SK-N-SH (cell line): ENCODE results near the gene SNRPD2.

Experiments used
- EZH2phosphoT487 ChIP-seq: fragments of 200-600 bp; sonication (generic); IDR thresholded peaks from 2 replicates; pipeline ENCODE4 v1.6.1; 2017; ENCODE audit warnings: low read depth, mixed run types, mild to moderate bottlenecking, antibody characterized with exemption, moderate library complexity, borderline replicate concordance
- GABPA ChIP-seq: IDR thresholded peaks from 2 replicates; pipeline ENCODE4 v1.4.0; 2012; ENCODE audit warnings: low read depth, mild to moderate bottlenecking
- GATA2 ChIP-seq: sonication (generic); formaldehyde crosslinking; IDR thresholded peaks from 2 replicates; pipeline ENCODE4 v1.5.0; 2020; ENCODE audit warnings: mild to moderate bottlenecking, missing genetic modification reagents
- JUND ChIP-seq: IDR thresholded peaks from 2 replicates; pipeline ENCODE4 v1.4.0; 2012
- RXRA ChIP-seq: IDR thresholded peaks from 2 replicates; pipeline ENCODE4 v1.4.0; 2012; ENCODE audit warnings: low read depth, mild to moderate bottlenecking, borderline replicate concordance
- TF ChIP-seq, protein P1 (sequence below): fragments of 200-600 bp; sonication (generic); IDR thresholded peaks from 2 replicates; pipeline ENCODE4 v1.6.1; 2017; ENCODE audit warnings: antibody characterized with exemption, mild to moderate bottlenecking, moderate library complexity
- TF ChIP-seq, protein P2 (sequence below): fragments of 150-350 bp; IDR thresholded peaks from 2 replicates; pipeline ENCODE4 v1.6.1; 2016; ENCODE audit warnings: mild to moderate bottlenecking, low read depth, low read length
- TF ChIP-seq, protein P3 (sequence below): IDR thresholded peaks from 2 replicates; pipeline ENCODE4 v1.4.0; 2012; ENCODE audit warnings: low read depth

DNA sequence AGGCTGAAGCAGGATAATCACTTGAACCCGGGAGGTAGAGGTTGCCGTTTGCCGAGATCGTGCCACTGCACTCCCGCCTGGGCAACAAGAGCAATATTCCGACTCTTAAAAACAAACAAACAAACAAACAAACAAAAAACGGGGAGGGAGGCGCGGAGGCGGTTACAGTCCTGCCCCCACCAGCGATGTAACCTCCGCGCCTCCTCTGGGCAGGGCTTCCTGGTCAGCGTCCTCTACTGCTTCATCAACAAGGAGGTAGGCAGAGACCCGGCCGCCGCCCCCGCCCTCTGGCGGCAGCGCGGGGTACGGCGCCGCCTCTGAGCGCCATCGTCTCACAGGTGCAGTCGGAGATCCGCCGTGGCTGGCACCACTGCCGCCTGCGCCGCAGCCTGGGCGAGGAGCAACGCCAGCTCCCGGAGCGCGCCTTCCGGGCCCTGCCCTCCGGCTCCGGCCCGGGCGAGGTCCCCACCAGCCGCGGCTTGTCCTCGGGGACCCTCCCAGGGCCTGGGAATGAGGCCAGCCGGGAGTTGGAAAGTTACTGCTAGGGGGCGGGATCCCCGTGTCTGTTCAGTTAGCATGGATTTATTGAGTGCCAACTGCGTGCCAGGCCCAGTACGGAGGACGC is 10.2 kb downstream of the SNRPD2 start:
- TF ChIP-seq, protein P1, sequence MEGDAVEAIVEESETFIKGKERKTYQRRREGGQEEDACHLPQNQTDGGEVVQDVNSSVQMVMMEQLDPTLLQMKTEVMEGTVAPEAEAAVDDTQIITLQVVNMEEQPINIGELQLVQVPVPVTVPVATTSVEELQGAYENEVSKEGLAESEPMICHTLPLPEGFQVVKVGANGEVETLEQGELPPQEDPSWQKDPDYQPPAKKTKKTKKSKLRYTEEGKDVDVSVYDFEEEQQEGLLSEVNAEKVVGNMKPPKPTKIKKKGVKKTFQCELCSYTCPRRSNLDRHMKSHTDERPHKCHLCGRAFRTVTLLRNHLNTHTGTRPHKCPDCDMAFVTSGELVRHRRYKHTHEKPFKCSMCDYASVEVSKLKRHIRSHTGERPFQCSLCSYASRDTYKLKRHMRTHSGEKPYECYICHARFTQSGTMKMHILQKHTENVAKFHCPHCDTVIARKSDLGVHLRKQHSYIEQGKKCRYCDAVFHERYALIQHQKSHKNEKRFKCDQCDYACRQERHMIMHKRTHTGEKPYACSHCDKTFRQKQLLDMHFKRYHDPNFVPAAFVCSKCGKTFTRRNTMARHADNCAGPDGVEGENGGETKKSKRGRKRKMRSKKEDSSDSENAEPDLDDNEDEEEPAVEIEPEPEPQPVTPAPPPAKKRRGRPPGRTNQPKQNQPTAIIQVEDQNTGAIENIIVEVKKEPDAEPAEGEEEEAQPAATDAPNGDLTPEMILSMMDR = peak; percentile 88
- no peak for TF ChIP-seq GATA2 (CRISPR knock-in tag)
- TF ChIP-seq EZH2phosphoT487 = no peak
- no peak for TF ChIP-seq GABPA
- TF ChIP-seq, protein P2, sequence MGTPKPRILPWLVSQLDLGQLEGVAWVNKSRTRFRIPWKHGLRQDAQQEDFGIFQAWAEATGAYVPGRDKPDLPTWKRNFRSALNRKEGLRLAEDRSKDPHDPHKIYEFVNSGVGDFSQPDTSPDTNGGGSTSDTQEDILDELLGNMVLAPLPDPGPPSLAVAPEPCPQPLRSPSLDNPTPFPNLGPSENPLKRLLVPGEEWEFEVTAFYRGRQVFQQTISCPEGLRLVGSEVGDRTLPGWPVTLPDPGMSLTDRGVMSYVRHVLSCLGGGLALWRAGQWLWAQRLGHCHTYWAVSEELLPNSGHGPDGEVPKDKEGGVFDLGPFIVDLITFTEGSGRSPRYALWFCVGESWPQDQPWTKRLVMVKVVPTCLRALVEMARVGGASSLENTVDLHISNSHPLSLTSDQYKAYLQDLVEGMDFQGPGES = no peak
- TF ChIP-seq, protein P3, sequence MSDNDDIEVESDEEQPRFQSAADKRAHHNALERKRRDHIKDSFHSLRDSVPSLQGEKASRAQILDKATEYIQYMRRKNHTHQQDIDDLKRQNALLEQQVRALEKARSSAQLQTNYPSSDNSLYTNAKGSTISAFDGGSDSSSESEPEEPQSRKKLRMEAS = no peak
- no peak for TF ChIP-seq JUND
- no peak for TF ChIP-seq RXRA
